GM12878 (cell line): ENCODE results near the gene CPHXL2. TPM values are rescaled to one million over a fixed set of nuclear protein-coding genes. Genes with fewer than 3 reads are reported as not detected.

Experiments
- ATAC-seq: fragments of 200-7000 bp; cut with Tn5 transposase; 3 replicates; pipeline ENCODE4 v1.9.1; 2020; ENCODE audit warnings: mild to moderate bottlenecking, moderate library complexity
- BruUV-seq: library from RNA; stranded (reverse); fragments of 400-500 nt; replicated peaks from 2 replicates; lab custom pipeline; 2021; lab: Mats Ljungman, UMichigan
- CTCF ChIA-PET: fragments of 300-600 bp; sonication (Branson Sonifier 250); formaldehyde crosslinking; extraction: SDS; loops from one replicate; lab custom pipeline; 2021; ENCODE audit warnings: inconsistent platforms; lab: Yijun Ruan, JAX
- POLR2A ChIA-PET: fragments of 350-600 bp; formaldehyde crosslinking; extraction: SDS; loops from one replicate; lab custom pipeline; 2021; ENCODE audit warnings: inconsistent platforms; lab: Charles Lee
- RAD21 ChIA-PET: fragments of 300-600 bp; sonication (Branson Sonifier 250); formaldehyde crosslinking; loops from one replicate; lab custom pipeline; 2023; ENCODE audit warnings: antibody characterized with exemption; ENCODE audit not compliant: unreplicated experiment; lab: Charles Lee
- SMC1A ChIA-PET: fragments of 300-600 bp; sonication (Branson Sonifier 250); formaldehyde crosslinking; loops from one replicate; lab custom pipeline; 2023; ENCODE audit not compliant: unreplicated experiment, uncharacterized antibody; lab: Charles Lee
- DNase-seq: peaks from one replicate; pipeline ENCODE4 v3.0.0-alpha.2; 2011; ENCODE audit warnings: low read depth, low spot score
- FAIRE-seq: peaks from 3 replicates; lab custom pipeline; 2011; peaks lifted over from hg19 to GRCh38; lab: Jason Lieb, UNC
- H2AFZ ChIP-seq: 2 replicates; pipeline ENCODE4 v1.6.0; 2011; ENCODE audit warnings: low read depth, low read length, control low read depth; ENCODE audit not compliant: control insufficient read depth
- H3K27ac ChIP-seq: 2 replicates; pipeline ENCODE4 v1.5.1; 2011; ENCODE audit warnings: control low read depth; ENCODE audit not compliant: control insufficient read depth, insufficient read depth
- H3K27me3 ChIP-seq, 2 experiments: replicated peaks in 1 of 2; 2 replicates each; pipeline versions ENCODE4 v1.6.0 to v1.6.1; 2011; ENCODE audit warnings: low read length in 1 of 2; ENCODE audit not compliant: control insufficient read depth in 2 of 2, insufficient read depth in 2 of 2
- H3K36me3 ChIP-seq, 2 experiments: 2 replicates each; pipeline ENCODE4 v1.5.1; 2011; ENCODE audit warnings: low read length in 1 of 2; ENCODE audit not compliant: control insufficient read depth in 2 of 2, insufficient read depth in 2 of 2
- H3K4me1 ChIP-seq: 2 replicates; pipeline ENCODE4 v1.6.1; 2011; ENCODE audit warnings: mild to moderate bottlenecking, low read length, moderate library complexity, mixed read lengths; ENCODE audit not compliant: control insufficient read depth, insufficient read depth
- H3K4me2 ChIP-seq: 2 replicates; pipeline ENCODE4 v1.6.0; 2011; ENCODE audit warnings: control low read depth; ENCODE audit not compliant: control insufficient read depth, insufficient read depth
- H3K4me3 ChIP-seq: fragments of 200-600 bp; sonication (generic); 2 replicates; pipeline ENCODE4 v1.5.1; 2016
- H3K79me2 ChIP-seq: 2 replicates; pipeline ENCODE4 v1.6.0; 2011; ENCODE audit warnings: low read length; ENCODE audit not compliant: control insufficient read depth, insufficient read depth
- H3K9ac ChIP-seq: 2 replicates; pipeline ENCODE4 v1.8.0; 2011; ENCODE audit warnings: low read length, control low read depth, mixed read lengths; ENCODE audit not compliant: control insufficient read depth, insufficient read depth
- H3K9me3 ChIP-seq: replicated peaks from 3 replicates; pipeline ENCODE4 v1.5.1; 2011; ENCODE audit warnings: mild to moderate bottlenecking, low read length; ENCODE audit not compliant: control insufficient read depth, insufficient read depth
- H4K20me1 ChIP-seq: 2 replicates; pipeline ENCODE4 v1.6.0; 2011; ENCODE audit not compliant: control insufficient read depth, insufficient read depth
- BACH1 ChIP-seq: fragments of 450-650 bp; IDR thresholded peaks from 2 replicates; pipeline ENCODE4 v1.6.1; 2017; ENCODE audit warnings: mild to moderate bottlenecking, borderline replicate concordance
- CEBPB ChIP-seq, 2 experiments: fragments of 150-350 bp in 1 of 2; IDR thresholded peaks; 2 replicates each; pipeline ENCODE4 v1.6.1; 2012 to 2014; ENCODE audit warnings: low read depth in 2 of 2, low read length in 2 of 2, borderline replicate concordance in 1 of 2, inconsistent platforms in 1 of 2
- CHD2 ChIP-seq: IDR thresholded peaks from 2 replicates; pipeline ENCODE4 v1.6.1; 2011; ENCODE audit warnings: low read depth, low read length, improper control_type of control experiment, borderline replicate concordance
- GATAD2B ChIP-seq: fragments of 450-650 bp; conservative IDR thresholded peaks from 2 replicates; pipeline ENCODE4 v1.6.1; 2017; ENCODE audit warnings: low read depth, mild to moderate bottlenecking, moderate library complexity
- JUND ChIP-seq: IDR thresholded peaks from 2 replicates; pipeline ENCODE4 v1.6.1; 2012; ENCODE audit warnings: low read depth, mild to moderate bottlenecking, low read length, improper control_type of control experiment, moderate library complexity
- MTA3 ChIP-seq: IDR thresholded peaks from 2 replicates; pipeline ENCODE4 v1.6.1; 2012; ENCODE audit warnings: low read length, inconsistent platforms, borderline replicate concordance
- MYC ChIP-seq: IDR thresholded peaks from 2 replicates; pipeline ENCODE4 v1.6.1; 2011; ENCODE audit warnings: mild to moderate bottlenecking, low read length, moderate library complexity, inconsistent platforms; ENCODE audit not compliant: insufficient read depth, insufficient replicate concordance, insufficient read length, severe bottlenecking
- NFYA ChIP-seq: IDR thresholded peaks from 2 replicates; pipeline ENCODE4 v1.6.1; 2011; ENCODE audit warnings: low read depth, mild to moderate bottlenecking, low read length, improper control_type of control experiment, borderline replicate concordance
- STAT1 ChIP-seq: fragments of 450-650 bp; conservative IDR thresholded peaks from 2 replicates; pipeline ENCODE4 v1.6.1; 2014; ENCODE audit warnings: antibody characterized with exemption, mild to moderate bottlenecking
- TAF1 ChIP-seq: IDR thresholded peaks from 2 replicates; pipeline ENCODE4 v1.6.1; 2011; ENCODE audit warnings: mild to moderate bottlenecking, low read depth, low read length, borderline replicate concordance
- TBL1XR1 ChIP-seq: IDR thresholded peaks from 2 replicates; pipeline ENCODE4 v1.6.1; 2012; ENCODE audit warnings: low read depth, low read length, improper control_type of control experiment
- YBX1 ChIP-seq: fragments of 450-650 bp; IDR thresholded peaks from 2 replicates; pipeline ENCODE4 v1.6.1; 2016; ENCODE audit warnings: antibody characterized with exemption
- ZNF622 ChIP-seq: fragments of 450-650 bp; IDR thresholded peaks from 2 replicates; pipeline ENCODE4 v1.6.1; 2017; ENCODE audit warnings: mild to moderate bottlenecking, inconsistent platforms
- WGBS: methylation state at CpG from one replicate; pipeline ENCODE4 v1.1.6; 2016; ENCODE audit warnings: low lambda C conversion rate; ENCODE audit not compliant: insufficient replicate concordance, insufficient coverage; ENCODE audit errors: missing lambda C conversion rate; 5-methylcytosine and 5-hydroxymethylcytosine counted together
- in situ Hi-C: fragments of 300-500 bp; cut with MboI; formaldehyde crosslinking; loops from 9 replicates; pipeline ENCODE4 v1.14.3; 2018; ENCODE audit warnings: mixed read lengths
- intact Hi-C: fragments of 100-400 bp; cut with micrococcal nuclease; formaldehyde crosslinking; loops from one replicate; pipeline ENCODE4 v1.14.2; 2022; ENCODE audit not compliant: unreplicated experiment
- polyA plus RNA-seq, 11 experiments: library from polyadenylated mRNA; depleted of rRNA in 4 of 11; unstranded in 6 of 11; stranded (reverse) in 5 of 11; fragments of >200 nt; fragmentation: Nextera tagmentation in 4 of 11; fragmentation: Illumina TruSeq in 1 of 11; extraction: Ambion mirVana in 4 of 11; extraction: Trizol in 1 of 11; gene quantifications; 1 replicate in 1 of 11; 2 replicates in 10 of 11; pipeline versions ENCODE4 v1.2.1 to v1.2.3, GENCODE V29; 2011 to 2016; ENCODE audit warnings: inconsistent platforms in 2 of 11, missing spikeins in 2 of 11, low read depth in 1 of 11
- total RNA-seq, 4 experiments: library from RNA; depleted of rRNA in 3 of 4; stranded (reverse); fragments of >200 nt in 3 of 4; fragmentation: Illumina TruSeq in 1 of 4; extraction: Trizol in 1 of 4; gene quantifications; 2 replicates each; pipeline versions ENCODE4 v1.2.1 to v1.2.3, GENCODE V29; 2013 to 2021
- TF ChIP-seq, protein P1 (sequence below): fragments of 450-650 bp; IDR thresholded peaks from 2 replicates; pipeline ENCODE4 v1.6.1; 2016; ENCODE audit warnings: mild to moderate bottlenecking, moderate library complexity, borderline replicate concordance
- TF ChIP-seq, protein P2 (sequence below): IDR thresholded peaks from 2 replicates; pipeline ENCODE4 v1.6.1; 2012; ENCODE audit warnings: low read depth, low read length, improper control_type of control experiment

CPHXL2 gene
- total and polyA plus RNA-seq, 10 of the 15 experiments (the other 5 are each of a cell fraction or from before 2014, with no cell fraction given): not detected

DNA sequence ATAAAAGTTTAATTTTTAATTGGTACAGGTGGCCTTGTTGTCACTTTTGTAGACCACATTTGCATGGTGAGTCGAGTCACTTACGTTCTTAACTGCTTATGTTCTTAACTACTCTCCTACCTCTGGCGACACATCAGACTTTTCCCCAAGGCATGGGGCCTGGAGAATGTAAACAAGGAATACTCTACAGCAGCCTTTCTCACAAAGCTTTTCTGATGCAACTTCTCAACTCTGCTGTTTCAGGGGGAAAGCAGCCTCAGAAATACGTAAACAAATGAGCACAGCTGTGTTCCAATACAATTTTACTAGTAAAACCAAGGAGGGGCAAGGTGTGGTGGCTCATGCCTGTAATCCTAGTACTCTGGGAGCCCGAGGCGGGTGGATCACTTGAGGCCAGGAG, 36.2 kb downstream of the CPHXL2 start:
- ChIA-PET RAD21 (no interaction called here), CTCF (interaction anchor here (0.9 kb wide), 1 partner anchor 11 kb away, joined by 3 read pairs; no protein-coding TSS in a partner anchor), SMC1A (interaction anchor here (2.5 kb wide), 1 partner anchor 11 kb away, joined by 9 read pairs; no protein-coding TSS in a partner anchor), POLR2A (interaction anchor here (0.6 kb wide), 2 partner anchors 1193 to 1564 kb away, joined by 3 to 5 read pairs; no protein-coding TSS in a partner anchor)
- intact Hi-C loops (no loop called here), in situ Hi-C loops (no loop called here)
- BruUV-seq: no TSS peak
- no peak overlapping the region for H2AFZ ChIP-seq
- H3K9ac ChIP-seq: no peak overlapping the region
- H3K4me2 ChIP-seq: no peak overlapping the region
- DNase-seq: no peak
- 84% methylated on average over 6 of the region's 6 CpGs for WGBS
- no peak overlapping the region for H3K27ac ChIP-seq
- peaks cover 4% of the 10 kb centered on the region; the same call in 1 of the 2 replicates for H4K20me1 ChIP-seq
- ATAC-seq: no peak
- H3K36me3 ChIP-seq: peaks cover 10 to 42% of the 10 kb centered on the region in 2 experiments
- no peak overlapping the region for H3K4me3 ChIP-seq
- TF ChIP-seq, protein P1, sequence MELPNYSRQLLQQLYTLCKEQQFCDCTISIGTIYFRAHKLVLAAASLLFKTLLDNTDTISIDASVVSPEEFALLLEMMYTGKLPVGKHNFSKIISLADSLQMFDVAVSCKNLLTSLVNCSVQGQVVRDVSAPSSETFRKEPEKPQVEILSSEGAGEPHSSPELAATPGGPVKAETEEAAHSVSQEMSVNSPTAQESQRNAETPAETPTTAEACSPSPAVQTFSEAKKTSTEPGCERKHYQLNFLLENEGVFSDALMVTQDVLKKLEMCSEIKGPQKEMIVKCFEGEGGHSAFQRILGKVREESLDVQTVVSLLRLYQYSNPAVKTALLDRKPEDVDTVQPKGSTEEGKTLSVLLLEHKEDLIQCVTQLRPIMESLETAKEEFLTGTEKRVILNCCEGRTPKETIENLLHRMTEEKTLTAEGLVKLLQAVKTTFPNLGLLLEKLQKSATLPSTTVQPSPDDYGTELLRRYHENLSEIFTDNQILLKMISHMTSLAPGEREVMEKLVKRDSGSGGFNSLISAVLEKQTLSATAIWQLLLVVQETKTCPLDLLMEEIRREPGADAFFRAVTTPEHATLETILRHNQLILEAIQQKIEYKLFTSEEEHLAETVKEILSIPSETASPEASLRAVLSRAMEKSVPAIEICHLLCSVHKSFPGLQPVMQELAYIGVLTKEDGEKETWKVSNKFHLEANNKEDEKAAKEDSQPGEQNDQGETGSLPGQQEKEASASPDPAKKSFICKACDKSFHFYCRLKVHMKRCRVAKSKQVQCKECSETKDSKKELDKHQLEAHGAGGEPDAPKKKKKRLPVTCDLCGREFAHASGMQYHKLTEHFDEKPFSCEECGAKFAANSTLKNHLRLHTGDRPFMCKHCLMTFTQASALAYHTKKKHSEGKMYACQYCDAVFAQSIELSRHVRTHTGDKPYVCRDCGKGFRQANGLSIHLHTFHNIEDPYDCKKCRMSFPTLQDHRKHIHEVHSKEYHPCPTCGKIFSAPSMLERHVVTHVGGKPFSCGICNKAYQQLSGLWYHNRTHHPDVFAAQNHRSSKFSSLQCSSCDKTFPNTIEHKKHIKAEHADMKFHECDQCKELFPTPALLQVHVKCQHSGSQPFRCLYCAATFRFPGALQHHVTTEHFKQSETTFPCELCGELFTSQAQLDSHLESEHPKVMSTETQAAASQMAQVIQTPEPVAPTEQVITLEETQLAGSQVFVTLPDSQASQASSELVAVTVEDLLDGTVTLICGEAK: no peak
- TF ChIP-seq, protein P2, sequence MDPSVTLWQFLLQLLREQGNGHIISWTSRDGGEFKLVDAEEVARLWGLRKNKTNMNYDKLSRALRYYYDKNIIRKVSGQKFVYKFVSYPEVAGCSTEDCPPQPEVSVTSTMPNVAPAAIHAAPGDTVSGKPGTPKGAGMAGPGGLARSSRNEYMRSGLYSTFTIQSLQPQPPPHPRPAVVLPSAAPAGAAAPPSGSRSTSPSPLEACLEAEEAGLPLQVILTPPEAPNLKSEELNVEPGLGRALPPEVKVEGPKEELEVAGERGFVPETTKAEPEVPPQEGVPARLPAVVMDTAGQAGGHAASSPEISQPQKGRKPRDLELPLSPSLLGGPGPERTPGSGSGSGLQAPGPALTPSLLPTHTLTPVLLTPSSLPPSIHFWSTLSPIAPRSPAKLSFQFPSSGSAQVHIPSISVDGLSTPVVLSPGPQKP: no peak
- no peak for TF ChIP-seq BACH1
- TF ChIP-seq YBX1: no peak
- TF ChIP-seq TBL1XR1: no peak
- no peak for TF ChIP-seq TAF1
- TF ChIP-seq JUND: no peak
- no peak for TF ChIP-seq NFYA
- TF ChIP-seq MYC: no peak
- TF ChIP-seq ZNF622: no peak
- no peak for TF ChIP-seq MTA3
- no peak for TF ChIP-seq CEBPB (IDR thresholded peaks at IDR 0.05; ENCODE audit: borderline replicate concordance in 1 of 2, low read depth in 2 of 2, low read length in 2 of 2)
- TF ChIP-seq CHD2: no peak
- no peak for TF ChIP-seq GATAD2B
- no peak for TF ChIP-seq STAT1
- no peak for FAIRE-seq
- peaks cover 29% of the 10 kb centered on the region for H3K79me2 ChIP-seq
- no peaks in the 10 kb centered on the region for H3K9me3 ChIP-seq
- H3K27me3 ChIP-seq: no peaks in the 10 kb centered on the region; a peak in 1 of 4 replicates
- H3K4me1 ChIP-seq: peaks cover 15% of the 10 kb centered on the region
